Calu3 (cell line): ENCODE results near the gene GATAD2B. TPM values are rescaled to one million over a fixed set of nuclear protein-coding genes. Genes with fewer than 3 reads are reported as not detected.

Experiments used
- BruUV-seq: library from RNA; stranded (reverse); fragments of 400-500 nt; replicated peaks from 2 replicates; lab custom pipeline; 2021; lab: Mats Ljungman, UMichigan
- CTCF ChIA-PET: fragments of 300-600 bp; sonication (Branson Sonifier 250); formaldehyde crosslinking; loops from one replicate; lab custom pipeline; 2022; ENCODE audit warnings: antibody characterized with exemption; lab: Charles Lee
- DNase-seq: peaks from one replicate; pipeline ENCODE4 v3.0.0; 2022
- H3K27ac Mint-ChIP-seq: one replicate; pipeline ENCODE4 v1.8.0; 2022; ENCODE audit warnings: mixed read lengths; ENCODE audit not compliant: unreplicated experiment
- H3K27me3 Mint-ChIP-seq: one replicate; pipeline ENCODE4 v1.8.0; 2022; ENCODE audit warnings: mixed read lengths; ENCODE audit not compliant: unreplicated experiment
- H3K36me3 Mint-ChIP-seq: one replicate; pipeline ENCODE4 v1.8.0; 2022; ENCODE audit warnings: mild to moderate bottlenecking, moderate library complexity, mixed read lengths; ENCODE audit not compliant: insufficient read depth, unreplicated experiment
- H3K4me1 Mint-ChIP-seq: one replicate; pipeline ENCODE4 v1.8.0; 2022; ENCODE audit warnings: mild to moderate bottlenecking, low read depth, mixed read lengths; ENCODE audit not compliant: unreplicated experiment
- H3K4me3 Mint-ChIP-seq: one replicate; pipeline ENCODE4 v1.8.0; 2022; ENCODE audit warnings: mild to moderate bottlenecking, low read depth, moderate library complexity, mixed read lengths; ENCODE audit not compliant: unreplicated experiment
- H3K9me3 Mint-ChIP-seq: one replicate; pipeline ENCODE4 v1.8.0; 2022; ENCODE audit warnings: low read depth, mixed read lengths; ENCODE audit not compliant: unreplicated experiment
- CTCF ChIP-seq: fragments of 200-600 bp; IDR thresholded peaks from one replicate; pipeline ENCODE4 v1.8.0; 2022; ENCODE audit warnings: antibody characterized with exemption; ENCODE audit not compliant: unreplicated experiment
- intact Hi-C: fragments of 100-400 bp; cut with micrococcal nuclease; formaldehyde crosslinking; loops from one replicate; pipeline ENCODE4 v1.10.0; 2022; ENCODE audit not compliant: unreplicated experiment
- total RNA-seq: library from RNA; stranded (reverse); gene quantifications from 2 replicates; pipeline ENCODE4 v1.2.3, GENCODE V29; 2022

The GATAD2B gene
- total RNA-seq, 1 experiment from 2014 or later = 62.5 TPM

DNA sequence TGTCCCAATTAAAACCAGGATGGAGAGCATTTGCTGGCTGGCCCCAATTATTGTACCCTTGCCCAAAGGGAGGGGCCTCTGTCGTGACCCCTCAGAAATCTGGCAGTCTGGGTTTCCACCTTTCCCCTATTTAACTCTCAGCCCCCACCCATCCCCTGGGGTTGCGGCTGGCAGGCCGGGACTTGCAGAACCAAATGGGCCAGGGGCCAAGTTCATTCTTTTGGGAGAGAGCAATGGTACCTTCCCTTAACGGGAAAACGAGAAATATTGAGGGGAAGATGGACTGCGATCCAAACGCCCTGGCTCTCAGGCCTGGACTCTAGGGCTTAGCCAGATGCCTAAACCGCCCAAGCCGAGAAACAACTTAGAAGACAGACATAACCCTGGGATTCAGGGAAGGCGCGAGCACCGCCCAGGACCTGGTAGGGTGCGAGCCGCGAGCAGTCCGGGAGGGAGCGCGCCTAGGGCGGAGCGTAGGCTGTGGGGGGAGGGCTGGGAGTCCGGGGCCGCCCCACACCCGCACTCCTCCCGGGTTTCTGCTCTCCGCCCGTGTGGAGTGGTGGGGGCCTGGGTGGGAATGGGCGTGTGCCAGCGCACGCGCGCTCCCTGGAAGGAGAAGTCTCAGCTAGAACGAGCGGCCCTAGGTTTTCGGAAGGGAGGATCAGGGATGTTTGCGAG, 147.9 kb downstream of the GATAD2B start, which contains the start of gene SLC27A3:
Gene SLC27A3, plus strand, starts transcription at position 628 of the 678 bp plus-strand sequence. CDS start 91 bp downstream, outside the sequence.
- BruUV-seq = no TSS peak
- peaks cover 45% of the 10 kb centered on the region for H3K36me3 Mint-ChIP-seq
- CTCF ChIA-PET = interaction anchor here (0.6 to 1.4 kb wide), 5 partner anchors 18 to 498 kb away, joined by 3 to 4 read pairs (median 3); partner anchors contain the start of gene S100A13
- peak within 1 kb of the TSS; percentile 74 for H3K4me3 Mint-ChIP-seq
- H3K27ac Mint-ChIP-seq = no peak within 1 kb of the TSS
- peaks cover 6% of the 10 kb centered on the region for H3K4me1 Mint-ChIP-seq
- no peak for TF ChIP-seq CTCF
- peak; percentile 42 for DNase-seq
- no peaks in the 10 kb centered on the region for H3K9me3 Mint-ChIP-seq
- H3K27me3 Mint-ChIP-seq = peaks cover 12% of the 10 kb centered on the region
- intact Hi-C loops = no loop called here

GRCh38 chr1:153774026-153774595, 148.7 kb downstream of the GATAD2B start:
- no TSS peak for BruUV-seq
- intact Hi-C loops = no loop called here

GRCh38 chr1:153773096-153773921, 149.5 kb downstream of the GATAD2B start:
- DNase-seq = no peak
- Mint-ChIP-seq H3K4me1 (peaks cover 6% of the 10 kb centered on the region), H3K27ac (no peak overlapping the region), H3K4me3 (no peak overlapping the region), H3K36me3 (peaks cover 52% of the 10 kb centered on the region), H3K9me3 (no peaks in the 10 kb centered on the region), H3K27me3 (no peaks in the 10 kb centered on the region)
- TF ChIP-seq CTCF = no peak
- CTCF ChIA-PET = interaction anchor here (0.7 kb wide), 1 partner anchor 58 kb away, joined by 3 read pairs; no protein-coding TSS in a partner anchor
- BruUV-seq = TSS peak; percentile 66
- intact Hi-C loops = no loop called here

More at GRCh38 chr1:153774026-153774595, 148.7 kb downstream of the GATAD2B start:
- CTCF ChIA-PET = interaction anchor here (0.7 kb wide), 1 partner anchor 58 kb away, joined by 3 read pairs; no protein-coding TSS in a partner anchor
- Mint-ChIP-seq H3K4me1 (peaks cover 6% of the 10 kb centered on the region), H3K9me3 (no peaks in the 10 kb centered on the region), H3K36me3 (peaks cover 45% of the 10 kb centered on the region), H3K27me3 (peaks cover 3% of the 10 kb centered on the region), H3K27ac (no peak overlapping the region), H3K4me3 (no peak overlapping the region)
- DNase-seq = no peak
- no peak for TF ChIP-seq CTCF

DNA sequence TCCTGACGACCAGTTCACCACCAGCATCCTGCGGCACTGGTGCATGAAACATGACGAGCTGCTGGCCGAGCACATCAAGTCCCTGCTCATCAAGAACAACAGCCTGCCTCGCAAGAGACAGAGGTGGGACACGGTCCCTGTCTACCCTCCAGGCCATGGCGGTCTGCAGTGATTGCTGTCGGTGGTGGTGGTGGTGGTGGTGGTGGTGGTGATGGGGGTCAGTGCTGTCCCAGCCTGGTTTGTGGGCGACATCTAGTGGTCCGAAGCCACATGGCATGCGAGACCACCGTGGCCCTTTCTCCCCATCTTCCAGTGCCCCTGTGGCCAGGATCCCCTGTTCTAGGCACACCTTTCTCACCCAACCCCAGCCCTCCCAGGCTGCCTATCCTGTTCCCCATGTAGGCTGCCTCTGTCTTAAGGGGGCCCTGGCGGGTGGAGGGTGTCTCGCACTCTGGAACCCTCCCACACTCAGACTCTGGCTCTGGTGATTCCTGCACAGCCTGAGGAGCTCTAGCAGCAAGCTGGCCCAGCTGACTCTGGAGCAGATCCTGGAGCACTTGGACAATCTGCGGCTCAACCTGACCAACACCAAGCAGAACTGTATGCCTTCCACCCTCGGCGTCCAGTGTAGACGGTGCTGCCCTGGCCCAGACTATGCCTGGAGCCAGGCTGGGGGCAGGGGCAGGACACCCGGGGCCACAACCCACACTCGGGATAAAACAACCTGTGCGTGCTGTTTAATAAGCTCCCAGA, 150.8 kb downstream of the GATAD2B start:
- CTCF ChIA-PET = no interaction called here
- BruUV-seq = no TSS peak
- DNase-seq = no peak
- Mint-ChIP-seq H3K4me3 (no peak overlapping the region), H3K4me1 (peaks cover 14% of the 10 kb centered on the region), H3K9me3 (no peaks in the 10 kb centered on the region), H3K27me3 (no peaks in the 10 kb centered on the region), H3K27ac (no peak overlapping the region), H3K36me3 (peaks cover 63% of the 10 kb centered on the region)
- intact Hi-C loops = no loop called here
- peak; percentile 49 for TF ChIP-seq CTCF
